ENCODE data around the gene MAST4. TPM values are rescaled to one million over a fixed set of nuclear protein-coding genes. Genes with fewer than 3 reads are reported as not detected.

The MAST4 gene
- total RNA-seq, 1 donor = 12.7 TPM

GRCh38 chr5:67009028-67009427 is 412.8 kb downstream of the MAST4 start:
- peaks cover 74% of the 10 kb centered on the region for H3K79me2 ChIP-seq (ENCODE audit: insufficient read depth, low read length)
- H2AFZ ChIP-seq (ENCODE audit: low read length) = no peak overlapping the region
- H3K4me1 ChIP-seq (ENCODE audit: insufficient read depth, low read length) = peaks cover 42% of the 10 kb centered on the region

GRCh38 chr5:67010684-67011409 is 414.7 kb downstream of the MAST4 start:
- Histone ChIP-seq H3K36me3 (ENCODE audit: insufficient read depth, low read length) (no peaks in the 10 kb centered on the region), H3K4me3 (ENCODE audit: insufficient read depth, low read length) (peak overlapping the region; percentile 57), H3K9me3 (ENCODE audit: low read depth, low read length) (no peaks in the 10 kb centered on the region), H3K27me3 (ENCODE audit: insufficient read depth, low read length) (no peaks in the 10 kb centered on the region), H3K79me2 (ENCODE audit: insufficient read depth, low read length) (peaks cover 69% of the 10 kb centered on the region), H2AFZ (ENCODE audit: low read length) (peak overlapping the region; percentile 92), H4K20me1 (ENCODE audit: insufficient read depth, low read length) (no peaks in the 10 kb centered on the region), H3K4me2 (ENCODE audit: insufficient read depth, low read length) (peak overlapping the region; percentile 77), H3K27ac (ENCODE audit: low read depth, low read length) (peak overlapping the region; percentile 87), H3K4me1 (ENCODE audit: insufficient read depth, low read length) (peaks cover 48% of the 10 kb centered on the region)
- DNase-seq (ENCODE audit: insufficient read length, low spot score, missing footprints) = peak; percentile 66
- TF ChIP-seq CTCF (IDR thresholded peaks at IDR 0.05; ENCODE audit: extremely low read depth, low read depth, low read length) = no peak

More at GRCh38 chr5:67009028-67009427, 412.8 kb downstream of the MAST4 start:
- Histone ChIP-seq H3K27ac (ENCODE audit: low read depth, low read length) (no peak overlapping the region), H4K20me1 (ENCODE audit: insufficient read depth, low read length) (no peaks in the 10 kb centered on the region), H3K27me3 (ENCODE audit: insufficient read depth, low read length) (no peaks in the 10 kb centered on the region), H3K36me3 (ENCODE audit: insufficient read depth, low read length) (no peaks in the 10 kb centered on the region), H3K4me2 (ENCODE audit: insufficient read depth, low read length) (no peak overlapping the region), H3K4me3 (ENCODE audit: insufficient read depth, low read length) (no peak overlapping the region), H3K9me3 (ENCODE audit: low read depth, low read length) (no peaks in the 10 kb centered on the region)
- TF ChIP-seq CTCF (IDR thresholded peaks at IDR 0.05; ENCODE audit: extremely low read depth, low read depth, low read length) = no peak
- no peak for DNase-seq (ENCODE audit: insufficient read length, low spot score, missing footprints)

- Histone ChIP-seq H3K36me3 (ENCODE audit: insufficient read depth, low read length) (no peaks in the 10 kb centered on the region), H3K4me2 (ENCODE audit: insufficient read depth, low read length) (peak overlapping the region; percentile 77), H3K27me3 (ENCODE audit: insufficient read depth, low read length) (no peaks in the 10 kb centered on the region), H3K9me3 (ENCODE audit: low read depth, low read length) (no peaks in the 10 kb centered on the region), H3K4me3 (ENCODE audit: insufficient read depth, low read length) (peak overlapping the region; percentile 57), H3K4me1 (ENCODE audit: insufficient read depth, low read length) (peaks cover 52% of the 10 kb centered on the region), H3K27ac (ENCODE audit: low read depth, low read length) (peak overlapping the region; percentile 87), H4K20me1 (ENCODE audit: insufficient read depth, low read length) (no peaks in the 10 kb centered on the region), H3K79me2 (ENCODE audit: insufficient read depth, low read length) (peaks cover 64% of the 10 kb centered on the region), H2AFZ (ENCODE audit: low read length) (peak overlapping the region; percentile 92)
- TF ChIP-seq CTCF (IDR thresholded peaks at IDR 0.05; ENCODE audit: extremely low read depth, low read depth, low read length) = no peak
- DNase-seq (ENCODE audit: insufficient read length, low spot score, missing footprints) = no peak
Observed at GRCh38 chr5:67011422-67011821, 415.2 kb downstream of the MAST4 start.

- no peaks in the 10 kb centered on the region for H3K9me3 ChIP-seq (ENCODE audit: low read depth, low read length)
- H3K4me3 ChIP-seq (ENCODE audit: insufficient read depth, low read length) = no peak overlapping the region
- no peaks in the 10 kb centered on the region for H3K27me3 ChIP-seq (ENCODE audit: insufficient read depth, low read length)
- TF ChIP-seq CTCF (IDR thresholded peaks at IDR 0.05; ENCODE audit: extremely low read depth, low read depth, low read length) = no peak
- H2AFZ ChIP-seq (ENCODE audit: low read length) = peak overlapping the region; percentile 15
- H3K27ac ChIP-seq (ENCODE audit: low read depth, low read length) = peak overlapping the region; percentile 87
- H3K79me2 ChIP-seq (ENCODE audit: insufficient read depth, low read length) = peaks cover 57% of the 10 kb centered on the region
- no peak for DNase-seq (ENCODE audit: insufficient read length, low spot score, missing footprints)
- no peaks in the 10 kb centered on the region for H3K36me3 ChIP-seq (ENCODE audit: insufficient read depth, low read length)
- H3K4me1 ChIP-seq (ENCODE audit: insufficient read depth, low read length) = peaks cover 53% of the 10 kb centered on the region
- no peaks in the 10 kb centered on the region for H4K20me1 ChIP-seq (ENCODE audit: insufficient read depth, low read length)
- no peak overlapping the region for H3K4me2 ChIP-seq (ENCODE audit: insufficient read depth, low read length)
Observed at GRCh38 chr5:67012171-67012570, 416.0 kb downstream of the MAST4 start.
